NCI-H146 treated with DMSO at 0.1 percent for 48 hours (cell line): ENCODE results near the gene ALDH1A2.
"Not testable (repeated sequence)": the region's sequence is repeated elsewhere in the genome, so short reads cannot be mapped to it uniquely, and the experiment has no call there.

Experiments used
- DNase-seq: peaks from one replicate; lab custom pipeline; 2025; ENCODE audit not compliant: unreplicated experiment; lab: John Stamatoyannopoulos, UW

The ALDH1A2 gene

DNA sequence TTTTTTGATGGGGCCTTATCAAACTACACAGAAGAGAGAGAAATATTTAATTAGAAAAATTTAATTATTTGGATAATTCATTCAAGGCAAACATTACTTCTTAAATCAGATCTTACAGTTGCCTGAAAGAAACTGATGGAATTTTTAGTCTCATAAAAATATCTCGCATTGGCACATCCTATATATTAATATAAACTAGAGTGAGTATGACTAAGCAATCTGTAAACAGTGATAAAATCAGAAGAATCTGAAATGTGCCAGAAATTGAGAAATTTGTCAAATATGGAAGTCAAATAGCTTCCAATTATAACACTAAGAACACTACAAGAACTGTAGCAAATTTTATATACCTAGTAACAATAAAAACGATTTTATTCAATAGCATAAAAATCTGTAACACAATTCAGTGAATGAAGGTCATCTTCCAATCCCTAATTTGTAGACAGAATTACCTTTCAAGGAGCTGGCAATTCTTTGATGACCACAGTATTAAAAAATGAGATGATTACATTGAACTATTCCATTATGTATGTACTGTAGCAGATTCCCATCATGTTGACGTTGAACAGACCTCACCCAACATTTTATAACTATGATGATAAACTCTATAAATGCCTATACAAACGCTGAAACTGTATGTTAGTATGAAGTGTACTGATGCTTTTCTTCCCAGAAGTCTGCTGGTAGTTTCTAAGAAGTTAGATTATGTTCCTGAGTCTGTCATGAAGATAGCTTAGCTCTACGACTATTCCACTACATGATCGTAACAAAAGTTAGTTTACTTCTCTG is 63.0 kb downstream of the ALDH1A2 start:
- DNase-seq: no peak

DNA sequence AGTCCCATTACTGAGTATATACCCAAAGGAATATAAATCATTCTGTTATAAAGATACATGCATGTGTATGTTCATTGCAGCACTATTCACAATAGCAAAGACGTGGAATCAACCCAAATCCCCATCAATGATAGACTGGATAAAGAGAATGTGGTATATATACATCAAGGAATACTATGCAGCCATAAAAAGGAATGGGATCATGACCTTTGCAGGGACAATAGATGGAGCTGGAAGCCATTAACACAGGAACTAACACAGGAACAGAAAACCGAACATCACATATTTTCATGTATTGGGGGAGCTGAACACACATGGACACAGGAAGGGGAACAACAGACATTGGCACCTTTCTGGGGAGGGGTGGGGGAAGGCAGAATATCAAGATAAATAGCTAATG is 65.8 kb downstream of the ALDH1A2 start:
- not testable (repeated sequence) for DNase-seq

DNA sequence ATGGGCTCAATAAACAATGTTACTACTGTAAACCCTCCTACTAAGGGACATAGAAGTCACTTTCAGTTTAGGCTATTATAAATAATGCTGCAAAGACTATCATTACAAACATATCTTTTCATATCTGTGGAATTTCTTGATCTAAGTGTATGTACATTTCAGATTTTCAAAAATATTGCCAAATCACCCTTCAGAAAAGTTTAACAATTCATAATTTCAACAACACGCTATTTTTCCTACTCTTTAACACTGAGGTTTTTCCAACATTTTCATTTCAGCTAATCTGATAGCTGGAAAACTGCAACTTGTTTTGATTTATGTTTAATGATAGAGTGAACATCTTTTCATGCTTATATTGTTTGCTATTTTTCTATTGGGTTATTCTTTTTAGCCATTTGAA is 69.0 kb downstream of the ALDH1A2 start:
- DNase-seq: no peak

DNA sequence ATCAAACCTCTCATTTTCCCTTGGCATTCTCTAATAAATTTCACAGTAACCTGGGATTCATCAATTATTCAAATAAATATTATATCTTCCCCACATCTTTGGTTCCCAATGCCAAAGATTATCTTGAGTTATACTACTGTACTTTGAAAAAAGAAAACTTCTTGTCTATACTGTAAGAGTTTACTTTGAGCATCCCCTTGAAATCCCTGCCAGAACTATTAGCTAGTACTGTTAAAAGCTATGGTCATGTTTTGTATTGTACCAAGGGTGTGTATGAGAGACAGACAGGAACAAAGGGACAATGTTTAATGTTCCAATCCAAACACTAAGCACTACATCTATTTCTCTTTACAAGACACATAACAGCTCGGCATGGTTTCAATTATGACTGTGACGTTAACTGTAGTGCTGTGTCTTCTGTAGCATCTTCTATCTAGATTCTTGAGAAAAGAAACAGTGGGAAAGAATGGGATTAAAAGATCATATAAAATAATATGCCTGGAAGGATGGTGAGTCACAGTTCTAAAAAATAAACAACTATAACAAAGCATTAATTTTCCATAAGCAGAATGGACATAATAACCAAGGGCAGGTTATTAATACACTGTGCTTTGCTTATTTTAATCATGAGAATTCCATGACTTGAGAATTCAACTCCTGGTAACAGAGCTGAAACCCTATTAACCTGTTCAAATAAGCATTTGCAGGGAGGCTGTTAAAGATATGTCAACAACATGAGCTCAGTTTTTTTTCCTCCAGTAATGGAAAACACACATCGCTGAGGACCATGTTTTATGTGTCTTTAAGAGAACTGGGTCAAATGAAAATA is 71.1 kb downstream of the ALDH1A2 start:
- DNase-seq: no peak

DNA sequence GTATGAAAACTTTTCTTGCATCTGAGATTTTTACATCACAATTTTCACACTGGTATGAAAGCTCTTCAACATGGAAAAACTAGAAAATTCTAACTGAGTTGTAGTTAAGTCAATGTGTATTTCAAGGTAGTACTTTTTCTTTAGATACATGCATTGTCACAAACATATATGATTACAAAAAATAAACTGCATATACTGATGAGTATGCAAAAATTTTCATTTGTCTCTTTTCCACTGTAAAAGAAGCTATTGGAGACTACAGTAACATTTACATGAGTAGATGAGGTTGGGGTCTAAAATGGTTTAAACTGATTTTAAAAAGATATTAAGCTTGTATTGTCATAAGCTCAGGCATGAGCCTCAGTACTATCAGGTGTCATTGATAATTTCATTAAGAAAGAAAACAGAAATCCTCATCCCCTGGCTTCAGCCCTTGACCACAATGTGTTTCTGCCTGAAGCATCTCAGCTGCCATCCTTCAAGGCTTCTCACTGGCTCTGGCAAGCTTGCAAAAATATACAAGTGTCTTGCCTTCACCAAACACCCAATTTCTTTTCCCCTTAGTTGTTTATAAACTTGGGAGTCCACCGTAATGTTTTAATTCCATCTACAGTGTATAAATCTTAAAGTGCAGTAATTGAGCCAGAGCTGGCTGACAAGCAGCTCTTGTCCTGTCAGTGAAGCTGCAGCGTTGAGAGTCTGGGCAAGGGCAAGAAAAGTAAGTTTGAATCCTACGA is 71.9 kb downstream of the ALDH1A2 start:
- no peak for DNase-seq

DNA sequence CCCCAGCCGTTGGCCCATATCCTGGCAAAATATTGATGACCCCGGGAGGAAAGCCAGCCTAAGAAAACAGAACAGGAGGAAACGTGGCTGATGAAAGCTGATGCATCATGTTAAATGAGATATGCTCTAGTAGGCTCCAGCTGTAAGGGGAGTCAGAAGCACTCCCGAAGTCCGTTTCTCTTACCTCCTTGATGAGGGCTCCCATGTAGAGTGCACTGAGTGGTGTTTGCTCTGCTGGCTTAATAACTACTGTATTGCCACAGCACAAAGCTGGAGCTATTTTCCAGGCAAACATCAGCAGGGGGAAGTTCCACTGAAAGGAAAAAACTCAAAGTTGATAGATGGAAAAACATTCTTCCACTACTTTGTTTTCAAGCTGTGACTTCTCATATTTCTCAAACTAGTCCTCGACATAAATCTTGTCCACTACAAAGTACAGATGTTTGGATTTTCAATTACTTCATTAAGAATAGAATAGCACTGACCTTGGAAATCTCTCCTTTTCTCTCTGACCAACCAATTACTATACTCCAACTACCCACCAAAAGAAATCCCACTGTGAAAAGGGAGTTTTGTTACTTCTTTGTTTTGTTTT is 72.7 kb downstream of the ALDH1A2 start:
- DNase-seq: no peak

DNA sequence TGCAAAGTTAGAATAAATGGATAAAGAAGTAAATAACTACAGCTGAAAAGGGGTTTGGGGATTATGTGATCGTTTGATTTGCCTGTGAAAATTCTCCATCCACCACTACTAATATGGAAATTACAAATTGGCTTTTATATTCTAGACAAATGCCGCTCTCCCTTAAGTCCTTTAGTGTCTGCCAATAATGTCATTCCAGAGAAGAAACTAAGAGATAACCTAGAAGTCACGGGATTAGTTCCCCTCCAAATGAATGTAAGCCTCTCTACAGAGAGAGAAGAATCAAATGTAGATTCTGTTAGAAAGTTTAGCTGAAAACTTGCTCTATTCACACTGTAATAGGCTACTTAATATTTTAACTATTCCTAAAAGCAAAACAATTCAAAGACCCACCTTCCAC is 92.0 kb downstream of the ALDH1A2 start:
- DNase-seq: no peak

DNA sequence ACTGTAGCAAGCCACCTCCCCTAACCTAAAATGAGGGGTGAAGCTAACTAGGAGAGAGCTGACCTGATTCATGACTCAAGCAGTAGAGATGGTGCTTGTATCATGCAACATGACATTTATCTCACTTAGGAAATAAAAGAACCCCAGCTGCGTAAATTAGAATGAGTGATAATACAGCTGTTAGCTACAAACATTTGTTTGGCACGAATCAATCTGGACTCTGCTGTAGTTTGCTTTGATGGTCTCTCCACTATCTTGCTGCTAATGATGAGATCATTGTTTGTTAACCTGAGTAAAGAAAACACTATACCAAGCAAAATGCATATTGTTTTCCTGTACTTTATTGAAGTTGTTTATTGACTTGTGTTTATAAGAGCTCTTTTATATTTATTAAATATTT is 92.6 kb downstream of the ALDH1A2 start:
- DNase-seq: no peak

DNA sequence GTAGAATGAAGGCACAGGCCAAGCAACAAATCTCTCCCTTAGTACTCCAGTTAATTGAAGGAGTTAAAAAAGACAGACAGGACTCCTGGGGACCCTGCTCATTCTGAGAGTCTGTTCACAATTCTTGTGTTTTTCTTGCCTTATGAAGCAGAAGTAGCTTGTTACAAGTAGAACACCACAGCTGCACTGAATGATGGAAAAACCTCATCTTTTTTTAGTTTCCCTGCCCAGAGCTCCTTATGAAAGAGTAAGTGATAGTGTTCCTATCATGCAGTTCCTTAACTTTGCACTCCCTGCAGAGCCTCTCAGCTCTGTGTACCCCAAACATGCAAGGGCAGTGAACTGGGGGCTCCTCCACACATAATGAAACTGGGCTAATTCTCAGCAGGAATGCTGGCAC is 95.5 kb downstream of the ALDH1A2 start:
- no peak for DNase-seq

DNA sequence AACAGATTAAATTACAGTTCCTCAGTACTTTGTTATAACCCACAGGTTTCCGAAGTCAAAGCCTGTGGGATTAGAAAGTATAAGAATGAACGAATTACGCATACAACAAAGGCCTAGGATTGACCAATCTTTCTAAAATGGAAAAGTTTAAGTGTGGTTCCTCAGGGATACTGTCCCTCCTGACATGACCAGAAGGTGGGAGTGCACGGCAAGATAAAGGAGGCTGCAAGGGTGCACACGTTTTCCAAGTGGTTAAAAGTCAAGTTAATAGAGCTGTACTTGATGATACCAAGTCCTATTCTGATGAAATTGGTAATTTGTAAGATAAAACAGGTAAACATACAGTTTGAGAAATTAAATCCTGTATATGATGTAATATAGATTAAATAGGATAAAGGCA is 96.2 kb downstream of the ALDH1A2 start:
- DNase-seq: no peak

DNA sequence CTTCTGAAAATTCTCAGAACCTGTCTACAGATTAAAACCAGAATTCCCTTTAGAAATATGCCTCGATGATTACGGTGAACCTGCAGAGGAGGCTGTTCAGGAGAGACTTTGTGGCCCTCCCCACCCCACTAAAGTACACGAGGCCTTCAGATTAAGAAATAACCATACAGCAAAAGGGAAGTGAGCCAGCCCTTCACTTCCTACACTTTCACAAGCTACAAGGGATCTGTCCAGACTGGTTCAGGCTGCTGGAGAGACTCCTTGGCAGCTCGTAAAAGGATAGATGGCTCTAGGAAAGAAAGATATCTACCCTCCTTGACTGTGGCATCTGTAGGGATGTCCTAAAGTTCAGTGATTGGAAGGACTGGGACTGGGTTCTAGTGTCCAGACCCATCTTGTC is 102.6 kb downstream of the ALDH1A2 start:
- no peak for DNase-seq

DNA sequence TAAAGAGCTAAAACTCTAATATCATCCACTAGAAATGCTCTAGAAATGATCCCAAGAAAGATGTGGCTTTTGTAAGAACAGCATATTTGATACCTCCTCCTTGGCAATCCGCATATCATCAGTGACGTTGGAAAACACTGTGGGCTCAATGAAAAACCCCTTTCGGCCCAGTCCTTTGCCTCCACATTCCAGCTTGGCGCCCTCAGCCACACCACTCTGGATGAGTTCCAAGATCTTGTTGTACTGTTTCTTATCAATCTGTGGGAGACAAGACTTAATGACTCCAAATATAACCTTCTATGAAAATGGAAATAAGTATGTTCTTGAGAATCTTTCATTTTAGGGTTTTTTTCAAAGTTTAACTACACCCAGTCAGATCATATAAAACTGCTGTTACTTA is 103.6 kb downstream of the ALDH1A2 start:
- DNase-seq: no peak

DNA sequence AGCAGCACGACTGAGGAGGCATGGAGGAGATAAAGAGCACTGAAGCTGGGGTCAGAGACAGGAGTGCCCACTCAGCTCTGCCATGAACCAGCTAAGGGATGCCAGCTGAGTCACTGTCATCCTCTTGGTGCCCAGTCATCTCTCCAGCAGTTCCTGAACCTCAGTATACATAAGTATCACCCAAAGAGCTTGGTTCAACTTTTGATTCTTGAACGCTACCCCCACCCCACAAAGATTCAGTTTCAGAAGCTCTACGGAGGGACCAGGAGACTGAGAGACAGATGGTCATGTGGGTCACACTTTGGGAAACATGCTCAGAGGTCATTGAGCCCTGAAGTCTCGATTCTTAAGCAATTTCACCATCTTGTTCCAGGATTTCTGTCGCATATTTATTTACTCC is 108.4 kb downstream of the ALDH1A2 start:
- DNase-seq: no peak

DNA sequence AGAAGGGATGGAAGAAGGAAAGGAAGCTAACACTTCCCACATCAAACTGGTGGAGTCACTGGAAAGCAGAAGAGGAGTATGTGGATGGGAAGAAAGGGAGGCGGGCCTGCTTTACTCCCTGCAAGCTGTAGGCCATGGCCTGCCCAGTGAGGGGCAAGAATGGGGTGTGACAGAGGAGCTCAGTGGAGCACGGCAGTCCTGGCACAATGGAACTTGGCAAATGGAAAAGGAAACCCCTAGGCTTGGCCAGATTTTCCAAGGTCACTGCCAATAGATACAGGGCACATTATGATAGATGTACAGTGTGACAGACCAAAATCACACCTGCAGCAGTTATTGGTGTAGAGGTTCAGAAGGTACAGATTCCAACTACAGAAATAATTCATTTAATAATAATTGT is 111.6 kb downstream of the ALDH1A2 start:
- DNase-seq: no peak

DNA sequence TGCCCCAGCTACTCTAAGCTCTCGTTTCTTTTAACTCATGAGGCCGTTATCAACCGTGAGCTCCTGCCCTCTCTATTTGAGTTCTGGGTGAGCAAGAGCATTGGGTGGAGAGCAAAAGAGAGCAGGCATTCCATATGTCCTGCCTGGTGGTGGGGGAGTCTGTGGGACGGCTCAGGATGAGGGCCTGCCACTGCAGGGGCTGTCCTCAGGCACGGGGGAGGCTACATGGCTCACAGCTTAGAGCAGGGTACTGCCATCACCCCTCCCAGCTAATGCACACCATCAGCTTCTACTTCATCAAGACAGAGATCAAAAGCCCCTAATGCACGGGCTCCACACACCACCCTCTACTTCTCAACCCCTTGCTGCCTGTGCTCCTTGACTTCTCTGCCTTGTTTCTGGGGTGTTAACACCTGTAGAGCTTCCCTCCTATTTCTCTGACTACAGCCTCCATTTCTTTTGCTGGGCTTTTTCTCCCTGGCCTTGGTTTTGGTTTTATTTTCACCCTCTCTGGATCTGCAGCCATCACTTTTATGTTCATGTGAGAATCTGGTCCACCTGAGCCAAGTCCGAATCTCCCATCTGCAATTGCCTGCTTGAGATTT is 114.1 kb downstream of the ALDH1A2 start:
- no peak for DNase-seq

DNA sequence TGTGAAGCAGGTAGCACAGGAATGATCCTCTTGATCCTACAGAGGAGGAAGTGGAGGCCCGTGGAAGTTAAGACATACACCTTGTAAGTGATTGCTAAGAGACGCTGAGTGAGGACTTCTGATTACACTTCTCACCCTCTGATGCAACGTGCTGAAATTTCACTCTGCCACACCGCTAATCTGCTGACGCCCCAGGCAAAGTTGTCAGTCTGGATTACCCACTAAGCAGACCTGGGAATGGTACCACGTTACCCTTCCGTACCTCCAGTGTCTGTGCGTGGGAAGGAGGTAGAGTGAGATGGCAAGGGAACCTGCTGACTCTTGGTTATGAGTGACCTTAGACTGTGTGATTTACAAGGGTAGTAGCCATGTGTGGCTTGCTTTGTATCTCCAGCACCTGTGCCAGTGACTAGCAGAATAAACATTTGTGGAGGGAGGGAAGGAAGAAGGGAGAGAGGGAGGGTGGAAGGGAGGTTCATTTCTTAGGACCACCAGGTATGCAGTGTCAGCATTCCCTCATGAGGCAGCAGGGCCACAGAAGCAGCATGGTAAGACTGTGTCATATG is 115.0 kb downstream of the ALDH1A2 start:
- DNase-seq: no peak

DNA sequence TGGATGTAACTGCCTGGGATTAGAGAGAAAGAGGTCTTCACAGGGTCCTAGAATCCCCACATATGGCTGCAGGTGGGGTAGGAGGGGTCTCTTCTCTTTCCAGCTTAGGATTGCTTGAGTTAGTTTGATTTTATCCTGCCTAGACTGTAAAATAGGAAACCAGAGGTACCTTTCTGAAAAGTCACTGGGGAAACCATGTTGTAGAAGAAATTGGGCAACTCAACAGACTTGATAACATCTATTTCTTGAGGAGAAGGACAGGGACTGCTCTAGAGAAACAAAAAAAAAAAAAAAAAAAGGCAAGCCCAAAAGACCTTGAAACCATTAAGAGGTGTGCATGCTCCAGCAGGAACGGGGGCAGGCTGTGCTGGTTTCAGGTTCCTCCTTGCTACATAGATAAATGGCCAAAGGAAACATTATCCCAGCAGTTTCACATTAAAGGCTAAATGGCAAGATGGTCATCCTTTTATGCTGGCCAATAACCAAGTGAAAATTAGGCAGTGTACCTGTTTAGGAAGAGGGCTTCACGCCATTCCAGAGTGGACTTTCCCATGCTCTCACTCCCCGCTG is 116.1 kb downstream of the ALDH1A2 start:
- no peak for DNase-seq

DNA sequence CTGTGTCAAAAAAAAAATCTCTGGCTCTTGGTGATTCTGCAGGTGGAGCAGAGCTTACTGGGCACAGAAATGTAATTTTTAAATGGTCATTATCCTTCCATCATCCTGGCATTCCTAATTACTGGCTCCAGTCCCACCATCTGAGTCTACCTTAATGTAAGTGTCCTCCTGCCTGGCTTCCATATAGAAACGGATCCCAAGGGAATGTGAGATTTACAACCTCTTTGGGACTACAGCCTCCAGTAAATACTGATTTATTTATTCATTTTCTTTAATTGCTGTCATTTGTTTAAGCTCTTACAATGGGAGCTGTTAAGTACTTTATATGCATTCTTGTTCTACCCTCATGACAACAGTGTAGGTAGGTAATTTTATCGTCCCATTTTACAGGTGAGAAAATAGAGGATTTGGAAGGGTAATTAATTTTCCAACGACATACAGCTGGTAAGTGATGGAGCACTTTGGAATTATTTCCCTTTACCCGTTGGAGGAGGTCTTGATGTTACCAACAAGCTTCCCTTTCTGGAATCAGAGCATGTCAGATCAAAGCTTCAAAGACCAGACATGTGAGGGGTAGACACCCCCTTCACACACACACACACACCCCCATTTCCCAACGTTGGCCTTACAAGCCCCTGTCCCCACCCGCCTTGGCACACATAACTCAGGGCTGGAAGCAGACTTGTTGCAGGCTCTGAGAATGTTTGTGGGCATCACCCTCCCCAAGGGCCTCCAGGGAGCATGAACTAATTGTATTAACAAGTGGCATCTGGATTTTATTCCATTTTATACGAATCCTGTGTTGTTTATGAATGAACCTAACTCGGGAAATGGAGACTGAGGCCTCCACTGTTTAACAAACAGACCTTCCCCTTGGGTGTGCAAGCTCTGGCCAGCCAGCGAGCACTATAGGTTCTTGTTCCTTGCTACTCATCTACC is 116.9 kb downstream of the ALDH1A2 start:
- no peak for DNase-seq

DNA sequence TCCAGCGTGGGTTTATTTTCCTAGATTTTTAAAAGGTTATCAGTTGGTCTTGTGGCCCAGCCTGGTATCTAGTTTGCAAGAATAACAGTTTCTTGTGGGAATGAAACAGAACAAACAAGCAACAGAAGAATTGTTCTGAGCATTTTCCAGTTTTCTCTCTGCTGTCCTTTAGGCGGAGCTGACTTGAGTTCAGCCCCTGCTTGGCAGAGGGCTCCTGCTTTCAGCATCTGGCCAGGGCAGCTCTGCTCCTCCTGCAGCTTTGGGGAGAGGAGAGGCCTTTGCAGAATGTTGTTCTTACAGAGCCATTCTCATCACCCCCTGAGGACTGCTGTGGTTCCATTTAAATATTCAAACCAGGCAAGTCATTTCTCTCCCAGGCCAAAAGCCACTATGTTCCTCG is 117.7 kb downstream of the ALDH1A2 start:
- no peak for DNase-seq
